ENCODE measurements around the gene KCTD5.

GRCh38 chr16:2740476-2740875, 58.2 kb downstream of the KCTD5 start:
- TF ChIP-seq EZH2 (IDR thresholded peaks at IDR 0.05; ENCODE audit: insufficient read depth, low read length): no peak
- TF ChIP-seq CTCF (IDR thresholded peaks at IDR 0.05; ENCODE audit: insufficient read depth, low read depth, low read length): no peak
